Stimulated activated CD8-positive, alpha-beta memory T cell treated with anti-CD3 and anti-CD28 coated beads, Interleukin-4, amount 100 ng/mL, for 1 hour (primary cell): ENCODE measurements around the gene SORL1-AS1.

ENCODE experiments used
- DNase-seq, 2 donors: peaks; one replicate each; pipeline ENCODE4 v3.0.0-alpha.2; 2020; ENCODE audit warnings: low read depth in 2 of 2, low spot score in 1 of 2

The SORL1-AS1 gene

DNA sequence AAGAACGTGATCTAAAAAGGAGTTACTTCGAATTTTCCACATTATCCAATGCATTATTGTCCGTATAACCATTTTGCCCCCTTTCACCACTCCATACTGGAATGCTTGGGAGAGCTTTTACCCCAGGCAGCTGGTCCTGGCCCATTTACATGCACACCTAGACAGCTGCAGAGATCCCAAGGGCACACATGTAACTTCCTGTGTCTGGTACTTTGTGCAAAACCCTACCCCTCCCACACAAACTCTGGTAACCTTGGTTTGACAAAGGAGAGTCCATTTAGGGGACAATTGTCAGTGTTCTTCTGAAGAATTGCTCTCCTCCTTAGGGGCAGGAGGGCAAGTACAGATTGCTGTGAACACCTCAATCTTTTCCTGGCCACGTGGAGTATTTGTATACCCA lies 58.0 kb downstream of the SORL1-AS1 start:
- DNase-seq, result no peak

DNA sequence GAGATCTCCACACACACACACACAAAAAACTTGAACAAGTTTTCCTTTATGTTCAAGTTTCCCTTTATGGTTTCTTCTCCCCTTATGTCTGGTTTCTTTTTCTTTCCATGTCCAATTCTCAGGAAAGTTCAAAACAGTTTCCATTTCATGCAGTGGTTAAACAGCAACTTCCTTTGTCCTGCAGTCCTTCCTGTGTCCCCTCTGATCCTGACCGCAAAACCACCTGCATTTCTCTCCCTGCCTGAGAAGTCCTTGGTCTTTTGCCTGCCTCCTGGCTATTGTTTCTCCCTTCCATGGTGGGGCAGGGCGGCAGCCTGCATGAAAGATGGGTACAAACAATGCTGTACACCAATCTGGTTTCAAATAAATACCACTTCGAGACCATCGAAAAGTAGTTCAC lies 58.9 kb downstream of the SORL1-AS1 start:
- DNase-seq, result no peak

DNA sequence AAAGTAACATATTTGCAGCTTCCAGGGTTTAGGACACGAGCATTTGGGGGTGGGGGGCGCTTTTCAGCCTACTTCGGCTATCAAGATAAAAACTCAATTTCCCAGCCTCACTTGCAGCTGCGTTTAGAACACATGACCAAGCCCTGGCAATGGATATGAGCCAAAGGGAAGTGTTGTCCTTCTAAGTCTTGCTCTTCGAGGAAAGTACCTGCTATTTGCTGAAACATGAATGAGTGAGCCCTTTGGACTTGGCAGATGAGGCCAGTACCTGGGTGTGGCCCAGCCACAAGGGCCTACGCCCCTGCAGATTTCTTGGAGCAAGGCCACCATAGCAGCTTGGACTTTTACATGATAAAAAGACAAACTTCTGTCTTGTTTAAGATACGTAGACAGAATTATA lies 60.9 kb downstream of the SORL1-AS1 start:
- no peak for DNase-seq

DNA sequence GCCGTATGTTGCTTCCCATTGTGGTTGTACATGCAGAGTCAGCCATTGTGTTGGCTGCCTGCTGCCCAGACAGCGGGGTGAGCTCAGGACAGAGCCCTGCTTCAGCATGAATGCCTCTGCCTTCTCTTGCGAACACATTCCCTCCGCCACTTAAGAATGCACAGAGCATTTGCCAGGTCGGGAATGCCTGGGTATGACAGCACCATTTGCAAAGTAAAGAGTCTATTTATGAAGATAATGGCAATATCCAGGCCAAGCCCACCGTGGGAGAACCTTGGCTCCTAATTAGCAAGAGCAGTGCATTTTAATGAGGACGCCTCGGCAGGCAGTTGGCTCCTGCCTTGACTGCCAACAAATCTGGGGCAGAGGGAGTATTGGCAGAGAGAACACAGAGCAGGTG lies 63.1 kb downstream of the SORL1-AS1 start:
- DNase-seq, result no peak
